ENCODE results near the gene CNKSR3.

The CNKSR3 gene

GRCh38 chr6:154478021-154478700 lies 32.3 kb downstream of the CNKSR3 start:
- no peak for DNase-seq

GRCh38 chr6:154476494-154476893 lies 34.0 kb downstream of the CNKSR3 start:
- no peak for DNase-seq

- no peak for DNase-seq
Measured at GRCh38 chr6:154474648-154475428, 35.6 kb downstream of the CNKSR3 start.

- no peak for DNase-seq
Measured at GRCh38 chr6:154473324-154473723, 37.2 kb downstream of the CNKSR3 start.

DNA sequence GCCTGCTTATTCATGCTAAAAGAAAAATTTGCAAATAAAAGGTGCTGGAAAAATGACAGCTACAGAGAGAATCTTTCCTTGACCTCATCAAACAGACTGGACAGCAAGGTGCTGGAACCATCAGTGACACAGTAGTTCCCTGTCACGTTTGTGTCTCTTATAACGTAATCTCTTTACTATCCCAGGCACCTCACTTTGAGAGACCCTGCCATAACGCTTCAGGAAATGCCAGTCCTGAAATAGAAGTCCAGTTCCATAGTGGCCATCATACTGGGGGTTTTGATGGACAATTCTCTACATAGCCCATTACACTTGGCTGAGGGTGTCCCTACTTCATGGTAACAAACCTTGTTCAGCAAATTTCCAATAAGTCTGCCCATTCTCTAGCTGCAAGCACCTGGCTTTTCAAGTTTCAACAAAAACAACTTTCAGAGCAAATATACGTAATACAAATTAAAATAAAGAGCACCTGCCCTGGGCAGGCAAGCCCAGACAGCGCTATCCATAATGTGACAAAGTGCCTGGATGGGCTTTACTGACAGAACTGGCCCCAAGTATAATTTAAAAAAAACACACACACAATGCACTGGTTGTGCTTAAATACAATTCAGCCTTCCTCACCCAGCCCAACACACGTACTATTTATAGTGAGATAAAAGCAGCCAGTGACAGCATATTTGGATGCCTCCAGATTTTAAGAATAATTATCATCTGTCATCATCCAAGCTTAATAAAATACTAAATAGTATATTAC lies 38.7 kb downstream of the CNKSR3 start:
- DNase-seq = no peak

DNA sequence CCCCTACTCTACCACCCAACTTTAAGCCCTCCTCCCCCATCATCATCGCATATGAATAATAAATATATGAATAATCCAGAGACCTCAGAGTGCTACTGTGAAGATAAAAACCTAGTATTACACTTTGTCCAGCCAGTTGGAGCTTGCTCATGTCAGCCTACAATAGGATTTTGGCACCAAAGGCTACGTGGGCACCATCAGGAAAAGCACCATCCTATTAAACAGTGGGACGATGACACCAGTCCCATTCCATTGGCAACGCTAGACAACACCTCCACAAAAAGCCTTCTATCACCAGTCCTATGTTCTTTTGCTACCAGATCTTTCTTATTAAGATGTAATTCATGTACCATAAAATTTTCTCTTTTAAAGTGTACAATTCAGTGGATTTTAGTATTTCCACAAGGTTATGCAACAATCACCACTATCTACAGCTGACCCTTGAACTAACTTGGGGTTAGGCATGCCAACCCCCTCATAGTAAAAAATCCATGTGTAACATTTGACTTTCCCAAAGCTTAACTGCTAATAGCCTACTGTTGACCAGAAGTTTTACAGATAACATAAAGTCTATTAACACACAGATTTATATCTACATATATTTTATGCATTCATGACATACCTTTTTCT lies 41.1 kb downstream of the CNKSR3 start:
- DNase-seq = no peak

DNA sequence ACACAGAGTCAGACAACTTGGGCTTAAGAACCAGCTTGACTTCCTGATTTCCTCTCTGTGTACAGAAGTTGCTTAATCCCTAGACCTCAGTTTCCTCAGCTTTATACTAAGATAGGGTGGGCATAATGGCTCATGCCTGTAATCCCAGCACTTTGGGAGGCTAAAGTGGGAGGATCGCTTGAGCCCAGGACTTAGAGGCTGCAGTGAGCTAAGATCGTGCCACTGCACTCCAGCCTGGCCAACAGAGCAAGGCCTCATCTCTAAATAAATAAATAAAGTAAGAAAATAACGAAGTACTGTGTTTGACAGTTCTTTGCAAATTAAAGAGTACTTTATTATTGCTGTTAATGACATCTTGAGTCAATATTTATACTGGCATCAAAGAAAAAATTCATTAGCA lies 41.7 kb downstream of the CNKSR3 start:
- DNase-seq = no peak

DNA sequence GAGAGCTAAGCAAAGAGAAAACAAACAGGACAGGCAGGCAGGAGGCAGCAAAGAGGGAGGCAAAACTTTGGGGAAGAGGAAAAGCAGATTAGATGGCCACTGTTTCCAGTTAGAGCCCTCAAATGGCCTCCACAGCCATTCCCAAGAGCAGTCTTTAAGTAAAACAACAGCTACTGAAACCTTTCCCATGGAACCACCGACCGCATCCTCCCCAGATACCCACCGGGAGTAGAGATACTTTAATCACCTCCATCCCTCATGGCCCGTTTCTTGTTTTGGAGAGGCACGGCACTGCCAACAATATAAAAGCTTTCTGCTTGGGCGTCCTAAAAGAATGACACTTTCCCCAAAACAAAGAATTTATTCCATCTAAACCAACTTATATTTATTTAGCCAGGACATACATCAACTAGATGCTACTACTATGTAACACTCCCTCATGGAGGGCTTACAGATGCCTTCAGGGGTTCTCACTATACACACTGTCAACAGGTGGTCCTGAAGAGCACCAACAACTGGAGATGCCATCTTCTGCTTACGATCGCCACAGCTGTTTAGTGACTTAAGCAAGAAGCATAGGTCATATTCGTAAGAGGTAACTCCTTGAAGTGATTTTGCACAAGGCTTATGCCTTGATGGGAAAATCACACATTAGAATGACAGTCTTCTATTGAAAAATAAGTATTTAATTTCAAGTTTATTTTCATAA lies 43.4 kb downstream of the CNKSR3 start:
- DNase-seq = no peak

- no peak for DNase-seq
Measured at GRCh38 chr6:154466139-154466538, 44.3 kb downstream of the CNKSR3 start.

- DNase-seq = no peak
Measured at GRCh38 chr6:154463573-154464419, 46.7 kb downstream of the CNKSR3 start.

GRCh38 chr6:154462425-154462824 lies 48.1 kb downstream of the CNKSR3 start:
- no peak for DNase-seq

GRCh38 chr6:154461348-154461747 lies 49.1 kb downstream of the CNKSR3 start:
- DNase-seq = no peak

DNA sequence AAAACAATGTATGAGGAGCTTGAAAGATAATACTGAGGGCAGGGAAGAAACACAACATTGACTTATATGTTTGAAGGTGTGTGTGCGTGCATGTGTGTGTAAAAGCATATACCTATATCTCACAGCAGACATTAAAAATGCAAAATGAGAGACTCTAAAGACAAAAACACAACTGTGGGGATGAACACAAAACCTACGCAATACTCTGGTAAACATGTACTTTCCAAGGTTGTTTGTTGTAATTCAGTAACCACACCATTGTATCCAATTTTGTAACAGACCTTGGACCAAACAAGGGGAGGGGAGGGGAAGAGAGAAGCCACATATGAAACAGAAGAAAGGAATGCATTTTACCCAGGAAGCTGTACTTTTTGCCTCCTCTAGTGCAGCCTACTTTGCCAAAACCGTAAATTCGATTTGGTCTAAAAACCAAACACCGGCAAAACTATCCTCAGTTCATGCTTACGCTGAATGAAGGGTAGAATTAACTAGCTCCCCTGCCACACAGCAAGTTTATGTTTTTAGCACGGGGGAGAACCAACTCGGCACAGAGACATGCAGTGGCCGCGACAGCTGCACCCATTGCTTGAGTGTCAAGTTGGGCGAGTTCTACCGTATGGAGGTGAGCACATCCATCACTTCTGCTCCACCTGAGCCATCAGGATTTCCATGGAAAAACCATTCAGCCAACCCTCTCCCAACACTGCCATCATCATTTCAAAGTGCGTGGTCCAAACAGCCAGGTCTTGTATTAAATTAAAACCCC lies 50.0 kb downstream of the CNKSR3 start:
- DNase-seq = no peak

DNA sequence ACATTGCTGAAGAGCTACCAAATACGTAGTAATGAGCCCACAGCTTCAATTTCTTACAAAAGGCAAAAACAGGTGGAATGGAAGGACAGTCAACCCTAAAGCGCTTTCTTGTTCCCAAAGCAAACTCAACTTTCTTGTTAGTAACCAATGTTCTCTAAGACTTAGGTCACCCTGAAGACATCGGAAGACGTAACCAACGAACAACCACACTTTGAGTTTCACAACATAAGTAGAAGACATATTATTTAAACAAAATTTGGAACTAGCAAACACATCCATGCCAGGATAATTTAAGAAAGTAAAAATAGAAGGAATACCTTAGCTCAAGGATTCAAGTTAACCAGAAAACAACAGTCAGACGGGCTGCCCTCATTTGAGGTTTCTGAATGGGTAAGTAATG lies 51.0 kb downstream of the CNKSR3 start:
- DNase-seq = no peak

GRCh38 chr6:154458565-154459470 lies 51.7 kb downstream of the CNKSR3 start:
- no peak for DNase-seq

DNA sequence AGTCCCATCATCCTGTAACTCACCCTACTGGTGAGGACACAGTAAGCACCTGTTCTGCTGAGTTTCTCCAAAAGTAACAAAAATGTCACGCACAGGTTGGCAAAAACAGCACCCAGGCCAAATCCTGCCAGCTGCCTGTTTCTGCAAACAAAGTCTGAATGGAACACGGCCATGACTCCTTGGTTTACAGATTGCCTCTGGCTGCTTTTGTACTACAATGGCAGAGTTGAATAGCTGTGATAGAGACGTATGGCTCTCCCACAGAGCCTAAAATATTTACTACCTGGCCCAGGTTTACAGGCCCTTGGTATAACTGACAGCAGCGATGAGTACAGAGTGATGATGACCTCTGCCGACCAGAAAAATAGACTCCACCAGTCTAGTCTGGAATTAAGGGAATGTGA lies 52.6 kb downstream of the CNKSR3 start:
- DNase-seq = no peak

GRCh38 chr6:154457046-154457713 lies 53.3 kb downstream of the CNKSR3 start:
- DNase-seq = no peak

DNA sequence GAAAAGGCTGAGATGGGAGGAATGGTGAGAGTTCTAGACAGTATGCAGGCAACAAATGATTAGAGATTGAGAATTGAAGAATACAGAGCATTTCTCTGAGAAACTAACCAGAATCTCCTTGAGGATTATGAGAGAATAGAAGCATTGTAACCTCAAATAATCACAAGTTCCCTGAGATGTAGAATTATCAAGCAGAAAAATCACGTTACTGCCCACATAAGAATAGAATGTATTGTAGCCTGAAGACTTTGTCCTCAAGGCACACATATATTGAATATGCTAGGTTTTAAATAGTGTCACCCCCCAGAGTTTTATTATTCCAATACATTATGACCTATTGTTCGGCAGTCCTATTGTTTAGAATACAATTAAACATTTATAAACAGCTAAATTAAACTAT lies 57.2 kb downstream of the CNKSR3 start:
- DNase-seq = no peak

DNA sequence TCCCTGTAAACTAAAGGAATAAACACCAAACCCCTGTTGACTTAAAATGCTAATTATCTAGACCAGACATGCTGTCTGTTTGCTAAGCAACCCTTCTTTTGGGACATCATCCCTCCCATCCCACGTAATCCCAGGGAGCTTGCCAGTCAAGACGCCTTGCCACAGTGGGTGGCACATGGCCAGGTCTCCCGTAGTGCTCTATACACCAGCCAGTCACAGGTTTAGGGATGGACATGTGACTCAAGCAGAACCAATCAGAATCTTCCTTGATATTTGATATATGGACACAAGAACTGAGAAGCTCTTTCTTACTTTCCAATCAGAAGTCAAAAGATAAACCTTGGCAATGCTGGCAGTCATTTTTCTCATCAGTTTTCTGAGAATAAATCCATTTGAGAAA lies 60.0 kb downstream of the CNKSR3 start:
- no peak for DNase-seq
